ENCODE data around the gene DNM3. TPM values are rescaled to one million over a fixed set of nuclear protein-coding genes. Genes with fewer than 3 reads are reported as not detected.

The DNM3 gene
- total and polyA plus RNA-seq, 2 of the 8 experiments (the other 6 are each of a cell fraction or from before 2014, with no cell fraction given): 2.0 to 8.5 TPM

GRCh38 chr1:172298911-172299310 is 457.6 kb downstream of the DNM3 start:
- Histone ChIP-seq H2BK5ac (ENCODE audit: low read depth, low read length) (no peak overlapping the region), H2AK5ac (ENCODE audit: low read depth, low read length) (no peak overlapping the region), H2BK120ac (replicated peaks; ENCODE audit: low read depth, low read length) (no peak overlapping the region), H2BK20ac (ENCODE audit: low read length) (no peak overlapping the region), H3K23ac (ENCODE audit: insufficient read length) (no peak overlapping the region), H4K5ac (ENCODE audit: insufficient read length, low read depth, low read length) (no peak overlapping the region), H4K8ac (ENCODE audit: extremely low read depth, insufficient read depth, low read length) (no peak overlapping the region), H3K9ac (replicated peaks in 1 of 4; ENCODE audit: extremely low read depth in 1 of 4, low read depth in 3 of 4, low read length in 3 of 4) (no peak overlapping the region), H3K36me3 (ENCODE audit: control insufficient read depth in 2 of 4, insufficient read depth in 4 of 4, low read length in 3 of 4) (no peaks in the 10 kb centered on the region; a peak in 1 of 8 replicates), H3K18ac (ENCODE audit: extremely low read depth, low read length) (no peak overlapping the region), H3K27me3 (replicated peaks in 1 of 4; ENCODE audit: control insufficient read depth in 3 of 4, extremely low read depth in 1 of 4, insufficient read depth in 3 of 4, low read length in 3 of 4) (no peaks in the 10 kb centered on the region), H3K27ac (ENCODE audit: low read depth, low read length) (no peak overlapping the region), H3K4me2 (ENCODE audit: insufficient read depth in 1 of 2, low read depth in 2 of 2, low read length in 2 of 2) (no peak overlapping the region), H3K4me3 (ENCODE audit: extremely low read depth in 1 of 4, insufficient read depth in 2 of 4, low read depth in 3 of 4, low read length in 4 of 4) (no peak overlapping the region), H4K20me1 (replicated peaks in 1 of 2; ENCODE audit: control insufficient read depth in 1 of 2, insufficient read depth in 2 of 2, low read length in 2 of 2) (no peaks in the 10 kb centered on the region), H3K79me1 (ENCODE audit: low read depth, low read length) (no peaks in the 10 kb centered on the region), H3K14ac (ENCODE audit: insufficient read length) (no peak overlapping the region), H3K4me1 (replicated peaks in 1 of 4; ENCODE audit: control insufficient read depth in 3 of 4, insufficient read depth in 4 of 4, low read length in 3 of 4) (no peaks in the 10 kb centered on the region), H2BK15ac (ENCODE audit: low read length) (no peak overlapping the region), H3K9me3 (ENCODE audit: insufficient read depth in 2 of 2, low read depth in 1 of 2, low read length in 1 of 2) (peaks cover 15 to 20% of the 10 kb centered on the region in 2 experiments), H2BK12ac (ENCODE audit: low read depth, low read length) (no peak overlapping the region), H3K56ac (replicated peaks; ENCODE audit: insufficient read length, low read depth, low read length) (no peak overlapping the region), H3K4ac (replicated peaks; ENCODE audit: insufficient read length, low read depth, low read length) (no peak overlapping the region), H2AFZ (ENCODE audit: low read length) (no peak overlapping the region), H3K23me2 (ENCODE audit: low read depth, low read length) (no peaks in the 10 kb centered on the region), H3K79me2 (ENCODE audit: control insufficient read depth in 1 of 2, insufficient read depth in 2 of 2, low read length in 2 of 2) (no peaks in the 10 kb centered on the region), H4K91ac (replicated peaks; ENCODE audit: insufficient read length, low read length) (no peak overlapping the region)
- ChIA-PET CTCF (ENCODE audit: partially characterized antibody) (no interaction called here), POLR2A (ENCODE audit: partially characterized antibody) (no interaction called here)
- FAIRE-seq (no peak), DNase-seq (ENCODE audit: low read depth in 1 of 2, low spot score in 2 of 2) (no peak)
- no peak for TF ChIP-seq EZH2 (IDR thresholded peaks at IDR 0.05; ENCODE audit: low read depth, low read length, severe bottlenecking)
- TF ChIP-seq ASH2L (IDR thresholded peaks at IDR 0.05; ENCODE audit: low read length): no peak
- no peak for TF ChIP-seq KDM1A (IDR thresholded peaks at IDR 0.05; ENCODE audit: borderline replicate concordance, low read length)
- no peak for TF ChIP-seq TCF12 (IDR thresholded peaks at IDR 0.05; ENCODE audit: low read depth, low read length)
- no peak for TF ChIP-seq SIRT6 (IDR thresholded peaks at IDR 0.05; ENCODE audit: low read length)
- no peak for TF ChIP-seq JUN (IDR thresholded peaks at IDR 0.05; ENCODE audit: low read depth, low read length)
- TF ChIP-seq RNF2 (IDR thresholded peaks at IDR 0.05; ENCODE audit: borderline replicate concordance, low read depth, low read length, missing control alignments, poor library complexity, severe bottlenecking): no peak
- no peak for TF ChIP-seq TBP (IDR thresholded peaks at IDR 0.05; ENCODE audit: low read depth, low read length)
- no peak for TF ChIP-seq POU5F1 (IDR thresholded peaks at IDR 0.05; ENCODE audit: low read depth, low read length)
- no peak for TF ChIP-seq RBBP5 (IDR thresholded peaks at IDR 0.05; ENCODE audit: borderline replicate concordance, low read depth, low read length)
- TF ChIP-seq BACH1 (IDR thresholded peaks at IDR 0.05; ENCODE audit: low read length): no peak
- WGBS, 2 experiments (ENCODE audit: extremely low coverage in 1 of 2, insufficient coverage in 1 of 2, insufficient read length in 1 of 2, insufficient replicate concordance in 2 of 2, low coverage in 1 of 2, low lambda C conversion rate in 2 of 2, missing lambda C conversion rate in 1 of 2): 97% methylated on average over 2 of the region's 2 CpGs; no CpG with 5 or more reads in 1 of the 2 experiments

Data from H1 (cell line).